SK-N-MC (cell line): Measurements from ENCODE around the gene CRELD1.

Source experiments
- EZH2 ChIP-seq: fragments of 200-600 bp; sonication (generic); IDR thresholded peaks from one replicate; pipeline ENCODE4 v1.6.1; 2017; ENCODE audit warnings: antibody characterized with exemption
- FOXP2 ChIP-seq: optimal IDR thresholded peaks from 2 replicates; pipeline ENCODE3; 2011; ENCODE audit warnings: mild to moderate bottlenecking, moderate library complexity; ENCODE audit not compliant: insufficient read depth; ENCODE audit errors: extremely low read length, control extremely low read depth
- POLR2AphosphoS5 ChIP-seq: IDR thresholded peaks from 2 replicates; pipeline ENCODE4 v1.6.1; 2012; ENCODE audit warnings: mild to moderate bottlenecking, low read depth, low read length, borderline replicate concordance

DNA sequence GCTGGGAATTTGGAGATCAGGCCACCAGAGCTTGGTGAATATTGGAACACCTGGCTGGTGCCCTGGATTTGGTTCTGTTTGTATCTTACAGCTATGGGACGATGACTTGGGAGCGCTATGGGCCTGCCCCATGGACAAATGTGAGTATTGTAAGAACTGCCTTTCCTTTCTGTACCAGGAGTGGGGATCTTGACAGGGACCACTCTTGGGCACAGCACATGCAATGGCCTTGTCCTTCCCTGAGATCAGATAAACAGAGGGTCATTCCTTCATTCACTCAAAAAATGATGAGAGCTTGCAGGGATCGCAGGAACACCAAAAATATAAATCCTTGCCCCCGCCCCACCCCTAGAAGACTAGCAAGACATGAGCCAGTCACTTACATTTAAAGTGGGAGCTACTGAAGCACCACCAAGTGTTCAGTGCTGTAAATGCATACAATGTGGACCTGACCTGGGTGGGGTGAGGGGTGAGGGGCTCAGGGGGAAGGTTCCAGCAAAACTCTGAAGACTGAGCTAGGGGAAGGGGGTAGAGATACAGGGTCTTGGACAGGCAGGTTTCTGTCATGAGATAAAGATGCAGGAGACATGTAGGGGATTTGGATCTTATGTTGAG lies 2.7 kb upstream of the CRELD1 start:
- TF ChIP-seq EZH2 (no peak), FOXP2 (no peak), POLR2AphosphoS5 (no peak)
